ENCODE measurements around the gene SMPD3.

The SMPD3 gene

DNA sequence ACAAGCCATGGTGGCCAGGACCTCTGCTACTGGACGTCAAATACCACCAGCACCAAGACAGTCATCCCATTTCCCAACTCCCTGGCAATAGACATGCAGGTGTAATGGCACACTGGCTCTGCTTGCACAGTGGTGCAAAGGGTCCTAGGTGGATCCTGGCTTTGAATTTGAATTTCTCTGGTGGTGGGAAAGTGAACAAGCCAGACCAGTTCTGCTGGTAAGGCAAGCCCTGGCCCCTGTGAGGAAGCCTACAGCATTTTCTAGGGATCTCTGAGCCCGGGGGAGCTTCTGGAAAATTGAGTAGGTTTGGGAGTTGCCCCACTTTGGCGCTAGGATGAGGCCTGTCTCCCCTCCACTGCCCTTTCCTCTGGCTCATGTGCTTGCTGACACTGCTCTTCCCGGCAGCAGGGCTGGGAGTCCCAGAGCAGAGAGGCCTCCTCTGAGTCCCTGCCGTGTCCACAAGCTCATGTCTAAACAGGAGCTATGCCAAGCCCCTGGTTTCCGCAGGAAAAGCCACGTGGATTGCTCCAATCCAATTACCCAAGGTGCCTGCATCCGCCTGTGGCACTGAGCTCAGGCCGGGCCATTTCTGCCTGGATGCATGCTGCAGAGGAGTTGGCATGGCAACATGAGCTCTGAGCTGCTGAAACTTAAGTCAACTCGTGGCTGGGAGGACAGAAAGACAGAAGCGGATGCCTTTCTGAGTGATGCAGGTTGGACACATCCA lies 70.5 kb downstream of the SMPD3 start:
- H3K27ac ChIP-seq = no peak overlapping the region
- no peak for TF ChIP-seq ZFX (IDR thresholded peaks at IDR 0.05; ENCODE audit: borderline replicate concordance)
- no peak for TF ChIP-seq CTCF (IDR thresholded peaks at IDR 0.05)

DNA sequence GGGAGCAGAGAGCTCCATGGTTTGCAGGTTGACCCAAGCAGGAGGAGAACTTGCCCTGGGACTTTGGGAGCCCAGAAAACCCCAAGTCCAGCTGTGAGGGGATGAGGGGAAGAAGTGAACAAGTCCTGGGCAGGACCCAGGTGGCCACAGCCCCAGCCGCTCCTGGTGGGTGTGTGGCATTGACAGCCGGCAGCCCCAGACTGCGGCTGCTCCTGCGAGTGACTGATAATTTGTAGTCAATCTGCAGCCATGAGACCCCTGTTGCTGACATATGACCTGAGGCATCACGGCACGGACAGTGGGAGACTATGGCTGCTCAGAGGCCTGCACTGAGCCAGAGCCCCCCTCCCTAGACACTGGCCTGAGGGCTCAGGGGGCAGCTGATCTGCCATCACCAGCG lies 71.1 kb downstream of the SMPD3 start:
- no peak for TF ChIP-seq CTCF (IDR thresholded peaks at IDR 0.05)
- TF ChIP-seq ZFX (IDR thresholded peaks at IDR 0.05; ENCODE audit: borderline replicate concordance) = no peak
- no peak overlapping the region for H3K27ac ChIP-seq

DNA sequence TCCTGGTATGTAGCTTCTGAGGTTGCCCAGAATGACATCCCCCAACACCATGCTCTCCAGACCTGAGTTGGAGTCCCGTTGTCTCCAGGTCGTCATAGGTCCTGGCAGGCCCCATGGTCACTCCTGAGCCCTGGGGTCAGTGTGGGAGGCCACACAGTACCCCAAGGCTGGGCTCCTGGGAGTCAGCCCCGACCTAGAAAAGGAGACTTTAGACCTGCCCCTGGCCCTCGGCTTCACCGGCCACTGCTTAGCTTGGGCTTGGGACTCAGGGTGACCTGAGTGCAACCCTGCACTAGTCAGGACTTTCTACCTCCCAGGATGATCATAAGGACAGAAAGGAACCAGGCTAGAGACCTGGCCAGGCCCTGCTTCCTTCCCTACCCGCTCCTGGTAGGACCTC lies 71.7 kb downstream of the SMPD3 start:
- H3K27ac ChIP-seq = no peak overlapping the region
- no peak for TF ChIP-seq CTCF (IDR thresholded peaks at IDR 0.05)
- TF ChIP-seq ZFX (IDR thresholded peaks at IDR 0.05; ENCODE audit: borderline replicate concordance) = no peak

- TF ChIP-seq ZFX (IDR thresholded peaks at IDR 0.05; ENCODE audit: borderline replicate concordance) (no peak), CTCF (IDR thresholded peaks at IDR 0.05) (no peak)
- H3K27ac ChIP-seq = no peak overlapping the region
These were observed 72.3 kb downstream of the SMPD3 start for GRCh38 chr16:68375801-68376536.

GRCh38 chr16:68374961-68375660 lies 73.2 kb downstream of the SMPD3 start:
- TF ChIP-seq CTCF (IDR thresholded peaks at IDR 0.05) (no peak), ZFX (IDR thresholded peaks at IDR 0.05; ENCODE audit: borderline replicate concordance) (no peak)
- H3K27ac ChIP-seq = no peak overlapping the region

- no peak overlapping the region for H3K27ac ChIP-seq
- TF ChIP-seq ZFX (IDR thresholded peaks at IDR 0.05; ENCODE audit: borderline replicate concordance) (no peak), CTCF (IDR thresholded peaks at IDR 0.05) (no peak)
These were observed 74.0 kb downstream of the SMPD3 start for GRCh38 chr16:68374246-68374805.

All from 22Rv1 (cell line).